Progenitor cell of endocrine pancreas (in vitro differentiated cells): Measurements from ENCODE around the gene INO80. TPM values are rescaled to one million over a fixed set of nuclear protein-coding genes. Genes with fewer than 3 reads are reported as not detected.

Experiments
- DNase-seq: peaks from one replicate; pipeline ENCODE4 v3.0.0; 2021; ENCODE audit warnings: low spot score; ENCODE audit not compliant: unreplicated experiment
- H3K27ac Mint-ChIP-seq: 2 replicates; pipeline ENCODE4 v1.8.0; 2021; ENCODE audit warnings: mild to moderate bottlenecking, moderate library complexity, mixed read lengths
- H3K27me3 Mint-ChIP-seq: 2 replicates; pipeline ENCODE4 v1.8.0; 2021; ENCODE audit warnings: mixed read lengths
- H3K36me3 Mint-ChIP-seq: 2 replicates; pipeline ENCODE4 v1.8.0; 2022; ENCODE audit warnings: mixed read lengths; ENCODE audit not compliant: insufficient read depth
- H3K4me1 Mint-ChIP-seq: 2 replicates; pipeline ENCODE4 v1.8.0; 2021; ENCODE audit warnings: low read depth, mixed read lengths
- H3K4me3 Mint-ChIP-seq: 2 replicates; pipeline ENCODE4 v1.8.0; 2021; ENCODE audit warnings: low read depth, mild to moderate bottlenecking, moderate library complexity, mixed read lengths
- H3K9me3 Mint-ChIP-seq: 2 replicates; pipeline ENCODE4 v1.8.0; 2021; ENCODE audit warnings: low read depth, mixed read lengths
- CTCF ChIP-seq: fragments of 200-600 bp; sonication (generic); IDR thresholded peaks from one replicate; pipeline ENCODE4 v1.5.0; 2021; ENCODE audit warnings: antibody characterized with exemption, mild to moderate bottlenecking; ENCODE audit not compliant: unreplicated experiment
- total RNA-seq: library from RNA; stranded (reverse); gene quantifications from 2 replicates; pipeline ENCODE4 v1.2.1, GENCODE V29; 2021

The INO80 gene
- total RNA-seq, 1 donor from 2014 or later = 28.1 TPM

- DNase-seq = no peak
- Mint-ChIP-seq H3K27me3 (peaks cover 52% of the 10 kb centered on the region), H3K4me1 (peaks cover 17% of the 10 kb centered on the region)
These were observed 162.4 kb downstream of the INO80 start for GRCh38 chr15:40953713-40954074.

GRCh38 chr15:40952901-40953712, 163.0 kb downstream of the INO80 start, which contains the start of gene CHAC1:
CHAC1 (plus strand) TSS chr15:40953471; CDS start chr15:40953584, 113 bp downstream.
- Mint-ChIP-seq H3K9me3 (no peaks in the 10 kb centered on the region), H3K4me3 (peak within 1 kb of the TSS; percentile 88), H3K36me3 (peaks cover 7% of the 10 kb centered on the region), H3K27me3 (peaks cover 52% of the 10 kb centered on the region), H3K4me1 (peaks cover 17% of the 10 kb centered on the region), H3K27ac (peak within 1 kb of the TSS; percentile 95)
- peak; percentile 88 for DNase-seq
- TF ChIP-seq CTCF = peak; percentile 23

More at GRCh38 chr15:40953713-40954074, 162.4 kb downstream of the INO80 start:
- no peaks in the 10 kb centered on the region for H3K9me3 Mint-ChIP-seq
- no peak for TF ChIP-seq CTCF
- peaks cover 7% of the 10 kb centered on the region for H3K36me3 Mint-ChIP-seq
- H3K4me3 Mint-ChIP-seq = peak overlapping the region; percentile 88
- H3K27ac Mint-ChIP-seq = peak overlapping the region; percentile 94

- H3K4me1 Mint-ChIP-seq = peaks cover 17% of the 10 kb centered on the region
- no peaks in the 10 kb centered on the region for H3K9me3 Mint-ChIP-seq
- TF ChIP-seq CTCF = no peak
- peaks cover 5% of the 10 kb centered on the region for H3K36me3 Mint-ChIP-seq
- peak overlapping the region; percentile 95 for H3K27ac Mint-ChIP-seq
- H3K27me3 Mint-ChIP-seq = peaks cover 57% of the 10 kb centered on the region
- no peak for DNase-seq
- peak overlapping the region; percentile 76 for H3K4me3 Mint-ChIP-seq
These were observed 163.7 kb downstream of the INO80 start for GRCh38 chr15:40952301-40952900.

GRCh38 chr15:40951764-40952163, 164.3 kb downstream of the INO80 start:
- peaks cover 17% of the 10 kb centered on the region for H3K4me1 Mint-ChIP-seq
- TF ChIP-seq CTCF = no peak
- H3K9me3 Mint-ChIP-seq = no peaks in the 10 kb centered on the region
- H3K4me3 Mint-ChIP-seq = peak overlapping the region; percentile 76
- peaks cover 59% of the 10 kb centered on the region for H3K27me3 Mint-ChIP-seq
- H3K36me3 Mint-ChIP-seq = peaks cover 5% of the 10 kb centered on the region
- H3K27ac Mint-ChIP-seq = no peak overlapping the region
- DNase-seq = no peak

- no peak for DNase-seq
- Mint-ChIP-seq H3K4me1 (peaks cover 17% of the 10 kb centered on the region), H3K27ac (no peak overlapping the region), H3K36me3 (no peaks in the 10 kb centered on the region), H3K4me3 (no peak overlapping the region), H3K9me3 (no peaks in the 10 kb centered on the region), H3K27me3 (peaks cover 69% of the 10 kb centered on the region)
- no peak for TF ChIP-seq CTCF
These were observed 166.3 kb downstream of the INO80 start for GRCh38 chr15:40949756-40950207.
